NT2/D1 (cell line): ENCODE measurements around the gene PCDHA1.
"Not testable (repeated sequence)": the region's sequence is repeated elsewhere in the genome, so short reads cannot be mapped to it uniquely, and the experiment has no call there.

ENCODE experiments used
- SUZ12 ChIP-seq: IDR thresholded peaks from 2 replicates; pipeline ENCODE4 v1.6.1; 2011; ENCODE audit not compliant: insufficient read length, insufficient read depth; ENCODE audit errors: extremely low read depth
- YY1 ChIP-seq: IDR thresholded peaks from 2 replicates; pipeline ENCODE4 v1.6.1; 2011; ENCODE audit not compliant: insufficient read length, insufficient read depth
- ZNF274 ChIP-seq: IDR thresholded peaks from 2 replicates; pipeline ENCODE4 v1.6.1; 2011; ENCODE audit warnings: mild to moderate bottlenecking, low read depth, low read length

GRCh38 chr5:140822969-140823368 is 37.0 kb downstream of the PCDHA1 start:
- TF ChIP-seq YY1, ZNF274, SUZ12: not testable (repeated sequence)
